ENCODE measurements around the gene GLS.

GLS gene

GRCh38 chr2:190888449-190888848 is 7.8 kb downstream of the GLS start:
- DNase-seq, result no peak

DNA sequence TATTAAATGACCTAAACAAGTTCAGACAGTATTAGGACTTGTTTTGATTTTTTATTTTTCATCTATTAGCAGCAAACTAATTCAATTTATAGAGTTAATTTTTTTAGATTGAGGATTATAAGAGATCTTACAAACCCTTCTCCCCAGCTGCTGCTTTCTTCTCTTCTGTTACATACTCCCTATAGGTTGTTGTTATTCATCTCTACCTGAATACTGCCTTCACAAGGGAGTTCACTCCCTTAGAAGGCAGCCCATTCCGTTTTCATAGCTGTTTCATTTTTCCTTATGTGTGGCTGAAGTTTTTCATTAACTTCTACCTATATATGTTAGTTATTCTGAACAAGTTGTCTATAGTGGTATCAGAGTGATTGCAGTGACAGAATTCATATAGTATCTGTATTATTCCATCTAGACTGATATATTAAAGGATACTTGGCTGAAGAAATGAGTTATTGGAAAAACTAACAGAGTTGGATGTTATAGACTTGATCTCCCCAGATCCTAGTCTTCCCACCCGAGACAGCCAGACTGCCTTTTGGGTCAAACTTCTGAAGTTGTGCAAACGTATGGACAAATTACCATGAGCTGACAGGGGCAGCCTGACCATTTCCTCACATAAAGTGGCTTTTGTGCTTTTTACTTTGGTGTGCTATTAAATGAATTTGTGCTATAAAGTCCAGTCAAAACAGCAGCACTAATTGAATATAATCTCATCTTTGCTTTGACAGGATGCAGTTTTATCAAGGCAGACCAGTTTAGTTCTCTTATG is 8.7 kb downstream of the GLS start:
- no peak for DNase-seq

DNA sequence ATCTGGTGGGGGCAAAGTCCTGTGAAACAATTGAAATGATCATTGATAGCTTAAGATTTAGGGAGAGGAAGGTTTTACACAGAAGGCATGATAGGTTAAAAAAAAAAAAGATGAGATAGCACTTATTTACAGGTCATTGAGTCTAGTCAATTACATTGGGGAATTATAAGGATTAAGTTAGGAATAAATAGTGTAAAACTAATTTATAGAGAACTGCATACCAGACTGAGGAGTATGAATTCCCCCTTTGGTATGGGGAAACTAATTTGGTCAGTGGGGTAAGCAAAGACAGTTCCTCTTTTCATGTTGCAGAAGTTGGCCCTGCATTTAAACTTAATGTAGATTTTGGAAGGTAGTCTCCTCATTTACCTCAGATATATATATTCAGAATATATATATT is 10.8 kb downstream of the GLS start:
- DNase-seq, result no peak

- no peak for DNase-seq
These were observed 11.3 kb downstream of the GLS start for GRCh38 chr2:190891889-190892288.

DNA sequence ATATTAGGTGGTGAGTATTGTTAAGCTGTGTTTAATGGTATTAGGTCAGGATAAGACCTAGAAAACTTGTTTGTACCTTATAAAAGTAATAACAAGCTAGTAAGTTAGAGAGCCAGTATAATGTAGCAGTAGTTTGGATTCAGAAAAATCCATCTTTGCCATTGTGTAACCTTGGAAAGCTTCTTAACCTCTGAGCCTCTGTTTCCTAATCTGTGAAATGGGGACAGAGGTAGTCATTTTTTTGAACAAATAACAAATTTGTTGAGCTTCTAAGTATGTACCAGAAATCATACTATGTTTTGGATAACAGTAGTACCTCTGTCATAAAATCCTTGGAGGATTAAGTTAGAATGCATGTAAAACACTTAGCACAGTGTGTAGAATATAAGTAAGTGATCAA is 12.5 kb downstream of the GLS start:
- no peak for DNase-seq

DNA sequence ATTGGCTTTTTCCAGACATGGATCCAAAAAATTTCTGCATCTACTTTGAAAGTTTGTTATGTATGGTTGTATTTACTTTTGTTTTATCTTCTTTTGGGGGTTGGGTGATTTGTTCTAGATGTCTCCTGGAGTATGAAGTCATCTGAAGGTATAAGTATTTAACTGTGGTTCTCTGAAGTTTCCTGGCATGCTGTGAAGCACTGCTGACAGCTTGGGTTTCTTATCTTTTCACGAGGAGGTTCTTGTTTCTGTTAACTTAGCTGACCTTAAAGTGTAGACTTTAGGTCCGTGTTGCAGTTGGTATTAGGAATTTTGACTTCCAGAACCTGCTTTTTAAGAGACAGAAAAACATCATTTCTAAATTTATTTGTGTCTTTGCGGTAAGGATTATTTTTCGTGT is 15.9 kb downstream of the GLS start:
- DNase-seq, result no peak

- DNase-seq, result no peak
These were observed 23.3 kb downstream of the GLS start for GRCh38 chr2:190903693-190904450.

- no peak for DNase-seq
These were observed 24.1 kb downstream of the GLS start for GRCh38 chr2:190904640-190905261.

GRCh38 chr2:190908532-190908931 is 27.9 kb downstream of the GLS start:
- no peak for DNase-seq

DNA sequence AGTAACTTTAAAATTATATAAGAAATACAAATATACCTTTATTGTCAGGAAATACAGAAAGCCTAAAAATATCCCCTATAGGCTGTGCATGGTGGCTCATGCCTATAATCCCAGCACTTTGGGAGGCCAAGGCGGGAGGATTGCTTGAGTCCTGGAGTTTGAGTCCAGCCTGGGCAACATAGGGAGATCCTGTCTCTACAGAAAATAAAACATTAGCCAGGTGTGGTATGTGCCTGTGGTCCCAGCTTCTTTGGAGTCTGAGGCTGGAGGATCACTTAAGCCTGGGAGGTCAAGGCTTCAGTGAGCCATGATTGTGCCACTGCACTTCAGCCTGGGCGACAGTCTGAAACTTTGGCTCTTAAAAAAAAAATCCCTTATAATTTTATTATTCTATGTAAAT is 29.1 kb downstream of the GLS start:
- no peak for DNase-seq

- DNase-seq, result no peak
These were observed 29.9 kb downstream of the GLS start for GRCh38 chr2:190910341-190911136.

- no peak for DNase-seq
These were observed 31.2 kb downstream of the GLS start for GRCh38 chr2:190911813-190912212.

GRCh38 chr2:190912726-190913125 is 32.1 kb downstream of the GLS start:
- DNase-seq, result no peak

DNA sequence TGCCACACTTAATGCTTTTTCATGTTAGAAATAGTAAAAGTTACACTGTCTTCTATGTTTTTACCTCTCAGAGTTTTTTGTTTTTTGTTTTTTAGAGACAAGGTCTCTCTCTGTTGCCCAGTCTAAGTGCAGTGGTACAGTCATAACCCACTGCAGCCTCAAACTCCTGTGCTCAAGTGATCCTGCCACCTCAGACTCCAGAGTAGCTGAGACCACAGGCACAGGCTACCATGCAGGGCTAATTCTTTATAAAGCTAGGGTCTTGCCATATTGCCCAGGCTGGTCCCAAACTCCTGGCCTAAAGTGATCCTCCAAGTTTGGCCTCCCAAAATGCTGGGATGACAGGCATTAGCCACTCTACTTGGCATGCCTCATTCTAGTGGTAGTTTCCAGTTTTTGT is 33.1 kb downstream of the GLS start:
- DNase-seq, result no peak

- no peak for DNase-seq
These were observed 36.2 kb downstream of the GLS start for GRCh38 chr2:190916829-190917228.

DNA sequence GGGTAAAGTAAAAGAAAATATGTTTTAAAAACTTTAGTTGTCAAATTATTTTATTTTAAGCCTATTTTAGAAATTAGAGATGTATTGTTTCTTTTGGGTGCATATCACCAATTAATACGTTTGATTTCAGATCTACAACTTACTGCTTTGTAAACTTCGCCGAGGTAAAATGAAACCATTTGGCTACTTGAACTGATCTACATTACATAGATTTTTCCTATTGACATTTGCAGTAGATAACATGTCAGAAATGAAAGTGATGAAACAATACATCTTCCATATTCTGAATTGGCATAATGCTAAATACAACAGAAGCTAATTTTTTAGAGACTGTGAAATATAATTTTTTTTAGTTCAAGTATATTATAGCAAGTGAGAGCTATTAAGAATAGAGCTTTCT is 39.5 kb downstream of the GLS start:
- DNase-seq, result no peak

DNA sequence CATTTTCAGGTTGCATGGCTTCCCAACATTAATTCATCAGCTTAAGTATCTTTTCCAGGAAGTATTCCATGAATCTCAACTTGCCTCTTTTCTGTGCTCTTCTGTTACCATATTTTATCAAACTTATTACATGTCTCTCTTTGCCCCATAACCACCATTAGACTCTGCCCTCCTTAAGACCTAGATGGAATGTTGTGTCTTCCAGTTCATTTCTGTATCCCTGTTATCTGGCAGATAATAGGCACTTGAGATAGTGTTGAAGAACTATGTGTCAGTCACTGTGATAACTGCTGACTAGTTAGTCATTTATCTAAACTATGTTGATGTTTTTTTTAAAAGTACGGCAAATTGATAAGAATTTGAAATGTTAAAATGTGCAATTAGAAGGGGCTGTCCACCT is 41.8 kb downstream of the GLS start:
- DNase-seq, result no peak

DNA sequence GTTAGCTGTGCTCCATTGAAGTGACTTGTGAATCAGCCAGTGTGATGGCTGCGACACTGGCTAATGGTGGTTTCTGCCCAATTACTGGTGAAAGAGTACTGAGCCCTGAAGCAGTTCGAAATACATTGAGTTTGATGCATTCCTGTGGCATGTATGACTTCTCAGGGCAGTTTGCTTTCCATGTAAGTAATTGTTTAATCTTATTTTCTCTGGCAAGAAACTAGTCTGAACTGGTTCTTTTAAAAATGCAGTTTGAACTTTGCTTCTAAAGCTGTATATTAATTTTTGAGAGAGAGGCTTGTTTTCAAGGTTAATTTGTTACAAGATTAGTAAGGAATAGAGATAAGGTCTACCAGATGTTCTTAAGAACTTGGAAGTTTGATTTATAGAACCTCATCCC is 46.7 kb downstream of the GLS start:
- DNase-seq, result no peak

DNA sequence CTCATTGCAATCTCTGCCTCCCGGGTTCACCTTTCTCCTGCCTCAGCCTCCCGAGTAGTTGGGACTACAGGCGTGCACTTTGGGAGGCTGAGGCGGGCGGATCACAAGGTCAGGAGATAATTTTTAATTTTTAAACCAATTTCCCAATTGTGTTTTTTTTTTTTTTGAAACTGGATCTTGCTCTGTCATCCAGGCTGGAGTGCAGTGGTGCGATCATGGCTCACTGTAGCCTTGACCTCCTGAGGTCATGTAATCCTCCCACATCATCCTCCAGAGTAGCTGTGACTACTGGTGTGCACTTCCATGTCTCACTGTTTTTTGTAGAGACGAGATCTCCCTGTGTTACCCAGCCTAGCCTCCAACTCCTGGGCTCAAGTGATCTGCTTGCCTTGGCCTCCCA is 49.3 kb downstream of the GLS start:
- no peak for DNase-seq

DNA sequence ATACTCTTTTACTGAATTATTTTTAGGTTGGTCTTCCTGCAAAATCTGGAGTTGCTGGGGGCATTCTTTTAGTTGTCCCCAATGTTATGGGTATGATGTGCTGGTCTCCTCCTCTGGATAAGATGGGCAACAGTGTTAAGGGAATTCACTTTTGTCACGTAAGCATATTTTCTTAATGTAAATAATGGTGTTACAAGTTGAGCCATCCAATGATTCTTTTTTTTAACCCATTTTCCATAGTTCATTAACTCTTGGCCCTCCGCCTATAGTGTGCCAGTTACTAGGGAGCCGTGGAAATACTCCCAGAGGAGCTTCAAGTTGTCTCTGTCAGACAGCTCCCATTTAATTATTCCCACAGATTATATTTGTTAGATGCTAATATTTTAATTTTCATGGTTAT is 49.8 kb downstream of the GLS start:
- DNase-seq, result no peak

- DNase-seq, result no peak
These were observed 51.9 kb downstream of the GLS start for GRCh38 chr2:190932514-190932913.

GRCh38 chr2:190933361-190933760 is 52.7 kb downstream of the GLS start:
- no peak for DNase-seq

- no peak for DNase-seq
These were observed 54.4 kb downstream of the GLS start for GRCh38 chr2:190935054-190935453.

All from activated T-cell treated with anti-CD3 and anti-CD28 coated beads for 4 hours (primary cell).